ENCODE data around the gene RRP15.
"Not testable (repeated sequence)": the region's sequence is repeated elsewhere in the genome, so short reads cannot be mapped to it uniquely, and the experiment has no call there.

GRCh38 chr1:218320182-218320581 is 35.1 kb downstream of the RRP15 start:
- not testable (repeated sequence) for TF ChIP-seq CTCF, EP300, POLR2A (IDR thresholded peaks at IDR 0.05)
